GM21423 (cell line): ENCODE data around the gene DEGS2.
A peak's percentile ranks its signal among the peaks of the same experiment; 100 is the strongest.

Source experiments
- ATAC-seq: cut with Tn5 transposase; IDR thresholded peaks from one replicate; pipeline ENCODE4 v1.9.1; 2021; ENCODE audit warnings: mild to moderate bottlenecking, moderate library complexity; ENCODE audit not compliant: unreplicated experiment

The DEGS2 gene

DNA sequence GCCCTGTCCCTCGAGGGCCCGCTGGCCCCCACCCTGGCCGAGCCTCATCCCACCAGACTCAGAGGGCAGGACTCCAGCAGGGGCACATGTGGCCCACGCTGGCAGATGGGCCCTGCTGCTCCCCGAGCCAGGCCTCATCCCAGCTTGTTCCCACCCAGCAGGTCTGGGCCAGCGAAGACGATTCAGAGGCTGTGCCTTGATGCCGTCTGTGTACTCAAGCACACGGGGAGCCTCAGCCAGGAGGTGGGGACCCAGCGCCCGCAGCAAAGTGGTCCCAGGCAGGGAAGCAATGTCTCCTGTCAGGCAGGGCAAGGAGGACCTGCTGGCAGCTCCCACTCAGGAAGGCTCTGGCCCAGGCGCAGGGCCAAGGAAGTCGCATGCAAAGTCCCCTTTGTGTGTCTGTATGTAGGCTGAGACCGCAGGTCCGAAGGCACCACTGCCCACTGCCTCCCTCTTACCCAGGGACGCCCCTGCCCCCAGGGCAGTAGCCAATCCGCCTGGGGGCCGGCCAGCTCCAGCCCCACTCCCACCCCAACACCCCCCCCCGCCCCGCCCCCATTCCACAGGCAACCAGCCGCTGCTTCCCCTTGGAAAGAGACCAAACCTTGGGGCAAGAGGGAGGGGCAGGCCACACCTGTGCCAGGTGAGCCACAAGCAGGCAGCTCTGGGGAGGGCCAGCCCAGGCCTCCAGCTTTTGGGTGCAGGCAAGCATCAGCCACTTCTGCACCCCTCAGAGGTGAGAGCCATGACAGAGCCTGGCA, 9.4 kb downstream of the DEGS2 start:
- ATAC-seq = no peak

GRCh38 chr14:100148837-100149731, 10.4 kb downstream of the DEGS2 start:
- no peak for ATAC-seq

- ATAC-seq = no peak
These were observed 11.6 kb downstream of the DEGS2 start for GRCh38 chr14:100147691-100148464.

GRCh38 chr14:100147181-100147631, 12.2 kb downstream of the DEGS2 start:
- peak; percentile 36 for ATAC-seq

DNA sequence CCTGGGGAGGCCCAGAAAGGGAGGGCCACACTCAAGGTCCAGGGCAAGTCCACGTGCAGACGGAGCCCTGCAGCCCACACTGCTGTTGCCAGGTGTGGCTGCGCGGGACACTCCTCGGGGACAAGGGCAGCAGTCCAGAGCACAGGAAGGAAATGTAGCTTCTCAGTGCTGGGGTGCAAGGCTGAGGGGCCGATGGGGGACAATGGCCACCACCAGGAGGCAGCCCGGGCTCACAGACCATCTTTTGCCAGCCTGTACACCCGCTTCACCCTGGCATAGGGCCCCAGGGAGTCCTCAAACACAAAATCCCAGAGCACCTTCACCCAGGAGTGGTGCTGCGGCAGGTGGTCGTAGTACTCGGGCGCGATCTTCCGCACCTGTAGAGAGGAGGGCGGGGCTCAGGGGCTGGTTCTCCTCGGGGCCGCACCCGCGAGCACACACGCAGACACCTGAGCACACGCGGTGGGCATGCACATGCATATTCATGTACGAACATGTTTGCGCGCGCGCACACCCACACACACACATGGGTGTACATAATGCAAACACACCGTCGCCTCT, 12.8 kb downstream of the DEGS2 start:
- no peak for ATAC-seq

GRCh38 chr14:100145682-100146464, 13.6 kb downstream of the DEGS2 start:
- no peak for ATAC-seq

GRCh38 chr14:100144996-100145646, 14.3 kb downstream of the DEGS2 start:
- ATAC-seq = no peak

DNA sequence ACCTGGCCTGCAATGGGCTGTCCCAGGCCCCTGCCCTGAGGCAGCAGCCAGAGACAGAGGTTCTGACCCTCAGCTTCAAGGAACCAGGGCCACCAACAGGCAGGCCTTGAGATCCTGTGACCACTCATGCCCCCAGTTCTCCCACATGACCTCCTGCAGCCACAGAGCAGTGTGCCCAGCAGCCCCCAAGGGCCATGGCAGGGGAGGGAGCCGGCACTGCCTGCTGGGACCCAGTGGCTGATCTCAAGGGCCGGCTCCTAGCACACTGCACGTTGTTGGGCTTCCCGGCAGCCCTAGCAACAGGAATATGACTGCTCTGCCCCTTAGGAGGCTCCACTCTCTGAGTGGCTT, 14.8 kb downstream of the DEGS2 start:
- no peak for ATAC-seq

DNA sequence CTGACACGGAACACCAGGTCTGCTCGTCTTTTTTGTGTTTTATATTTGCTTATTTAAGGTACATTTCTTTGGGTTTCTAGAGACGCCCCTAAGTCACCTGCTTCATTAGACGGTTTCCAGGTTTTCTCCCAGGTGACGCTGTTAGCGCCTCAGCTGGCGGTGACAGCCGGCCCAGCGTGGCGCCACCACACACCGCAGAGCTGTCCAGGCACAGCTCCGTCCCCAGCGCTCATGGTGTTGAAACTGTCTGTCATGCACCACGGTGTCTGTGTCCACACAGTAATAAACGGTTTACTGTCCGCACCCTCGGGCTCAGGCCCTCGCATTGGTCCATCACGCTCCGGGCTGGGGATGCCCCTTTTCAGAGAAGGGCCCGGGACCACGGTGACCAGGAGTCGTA, 15.5 kb downstream of the DEGS2 start:
- ATAC-seq = no peak

DNA sequence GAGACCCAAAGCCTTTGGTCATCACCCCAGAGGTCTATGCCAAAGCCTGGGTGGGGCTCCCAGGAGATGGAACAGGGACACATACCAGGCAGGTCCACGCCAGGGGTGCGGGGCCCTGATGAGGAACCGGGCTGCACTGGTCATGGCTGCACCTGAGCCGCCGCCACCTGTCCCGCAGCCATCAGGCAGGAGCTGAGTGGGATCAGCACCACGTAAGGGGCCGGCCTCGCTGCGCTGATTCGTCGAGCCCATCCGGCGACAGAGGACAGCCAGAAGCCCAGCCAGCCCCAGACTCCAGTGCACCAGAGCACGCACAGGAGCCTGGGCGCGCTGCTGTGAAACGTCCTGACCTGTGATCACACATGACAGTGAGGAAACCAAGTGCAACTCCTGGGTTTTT, 15.9 kb downstream of the DEGS2 start:
- no peak for ATAC-seq

- ATAC-seq = no peak
These were observed 17.1 kb downstream of the DEGS2 start for GRCh38 chr14:100142073-100143040.

- no peak for ATAC-seq
These were observed 18.3 kb downstream of the DEGS2 start for GRCh38 chr14:100141098-100141497.

- ATAC-seq = no peak
These were observed 18.9 kb downstream of the DEGS2 start for GRCh38 chr14:100140452-100141078.

GRCh38 chr14:100138955-100139354, 20.5 kb downstream of the DEGS2 start:
- ATAC-seq = no peak

DNA sequence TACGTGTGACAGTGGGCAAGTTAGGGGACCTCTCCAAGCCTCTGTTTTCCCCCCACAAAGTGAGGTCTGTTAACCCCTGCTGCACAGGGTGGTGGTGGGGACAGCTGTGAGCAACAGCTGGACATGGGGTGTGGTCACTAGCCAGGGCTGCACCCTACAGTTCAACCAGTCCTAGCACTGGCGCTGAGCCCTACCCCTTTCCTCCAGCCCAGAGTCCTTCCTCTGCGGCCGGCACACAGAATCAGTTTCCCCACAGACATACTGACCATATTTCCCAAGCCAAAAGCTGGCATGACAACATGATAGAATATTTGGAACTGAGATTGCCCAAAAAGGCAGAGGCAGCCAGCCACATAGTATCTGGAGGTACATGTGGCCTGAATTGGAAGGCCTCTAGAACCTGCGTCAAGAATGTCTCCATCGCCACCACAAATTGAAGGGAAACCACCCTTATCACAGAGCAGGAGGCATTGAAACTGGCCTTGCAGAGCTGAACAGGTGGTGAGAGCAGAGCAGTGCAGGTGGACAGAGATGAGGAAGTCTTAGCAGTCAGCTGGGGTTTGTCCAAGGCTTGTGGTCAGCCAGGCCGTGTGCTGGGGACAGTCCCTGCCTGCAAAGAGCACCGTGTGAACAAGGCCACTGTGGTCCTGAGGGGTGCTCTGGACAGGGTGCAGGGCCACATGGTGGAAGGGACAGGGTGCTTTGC, 21.2 kb downstream of the DEGS2 start:
- peak; percentile 54 for ATAC-seq

DNA sequence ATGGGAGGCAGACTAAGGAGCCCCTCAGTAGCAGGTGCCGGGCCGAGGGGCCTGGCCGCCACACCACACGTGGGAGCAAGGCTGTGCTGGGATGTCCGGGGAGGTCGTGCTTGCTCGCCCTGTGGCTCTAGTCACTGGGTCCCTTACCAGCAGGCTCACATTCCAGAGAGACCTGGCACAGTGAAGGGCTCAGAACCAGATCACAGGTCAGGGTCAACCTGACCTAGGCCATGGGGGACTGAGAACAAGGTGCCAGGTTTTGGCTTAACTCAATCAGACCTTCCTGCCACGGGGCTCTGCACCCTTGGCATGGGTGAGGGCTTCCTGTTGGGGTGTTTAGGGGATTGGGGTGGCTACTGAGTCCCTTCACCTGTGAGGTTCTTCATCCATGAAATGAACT, 22.3 kb downstream of the DEGS2 start:
- ATAC-seq = no peak

DNA sequence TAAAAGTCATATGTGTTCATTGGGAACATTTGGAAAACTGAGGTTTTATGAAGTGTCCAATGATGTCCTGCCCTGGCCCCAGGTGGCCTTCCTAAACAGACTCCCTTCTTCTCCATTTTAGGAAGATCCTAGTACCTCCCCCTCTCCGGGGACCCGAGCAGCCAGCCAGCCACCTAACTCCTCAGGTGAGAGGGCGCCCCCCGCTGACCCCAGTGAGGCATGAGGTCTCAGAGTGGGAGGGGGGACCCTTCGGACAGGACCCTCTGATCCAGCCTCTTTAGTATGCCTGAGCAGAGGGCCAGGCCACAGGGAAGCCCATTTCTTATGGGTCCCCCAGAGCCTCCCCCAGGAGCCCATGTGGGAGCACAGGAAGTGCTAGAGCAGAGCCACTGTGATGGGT, 23.7 kb downstream of the DEGS2 start:
- ATAC-seq = no peak

DNA sequence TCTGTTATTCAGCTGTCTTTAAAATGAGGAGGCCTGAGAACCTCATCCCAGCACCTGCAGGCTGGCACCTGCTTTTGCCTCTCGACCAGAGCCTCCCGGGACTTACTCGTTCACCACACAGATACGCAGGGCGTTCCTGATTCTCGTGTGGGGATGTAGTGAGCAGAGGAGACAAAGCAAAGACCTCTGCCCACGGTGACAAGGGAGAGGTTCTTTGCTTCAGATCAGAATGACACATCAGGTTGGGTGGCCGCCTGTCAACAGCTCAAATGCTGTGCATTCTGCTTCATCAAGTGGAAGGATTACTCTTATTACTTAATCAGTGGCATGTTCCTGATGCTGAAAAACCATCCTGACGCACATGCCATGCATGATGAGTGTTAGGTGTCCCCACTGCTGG, 24.4 kb downstream of the DEGS2 start:
- ATAC-seq = no peak
